HAP-1 (cell line): ENCODE results near the gene EPHA3.

Experiments used
- DNase-seq, 2 experiments: peaks; one replicate each; pipeline ENCODE4 v3.0.0-alpha.2; 2016 to 2020; ENCODE audit warnings: low spot score in 2 of 2
- H3K27me3 ChIP-seq: fragments of 250-450 bp; sonication (Bioruptor Pico); 2 replicates; pipeline ENCODE4 v1.5.1; 2020; ENCODE audit warnings: low read depth, mild to moderate bottlenecking, moderate library complexity
- H3K36me3 ChIP-seq: fragments of 250-450 bp; sonication (Bioruptor Pico); replicated peaks from 2 replicates; pipeline ENCODE4 v1.5.1; 2020; ENCODE audit warnings: mild to moderate bottlenecking
- H3K4me1 ChIP-seq: fragments of 250-450 bp; sonication (Bioruptor Pico); 2 replicates; pipeline ENCODE4 v1.5.1; 2020; ENCODE audit warnings: mild to moderate bottlenecking
- H3K4me3 ChIP-seq: fragments of 250-450 bp; sonication (Bioruptor Pico); 2 replicates; pipeline ENCODE4 v1.5.1; 2020; ENCODE audit warnings: mild to moderate bottlenecking, moderate library complexity
- H3K9me3 ChIP-seq: fragments of 250-450 bp; sonication (Bioruptor Pico); 2 replicates; pipeline ENCODE4 v1.5.1; 2020; ENCODE audit warnings: mild to moderate bottlenecking, moderate library complexity
- in situ Hi-C: fragments of 300-500 bp; cut with MboI; formaldehyde crosslinking; loops from 3 replicates; pipeline ENCODE4 v1.14.3; 2020; ENCODE audit warnings: low sequenced_read_pairs, inconsistent platforms, mixed read lengths

Gene EPHA3

GRCh38 chr3:89260721-89261120 lies 153.3 kb downstream of the EPHA3 start:
- H3K27me3 ChIP-seq = no peaks in the 10 kb centered on the region
- in situ Hi-C loops = no loop called here
- no peaks in the 10 kb centered on the region for H3K9me3 ChIP-seq
- no peak for DNase-seq
- no peaks in the 10 kb centered on the region for H3K36me3 ChIP-seq
- H3K4me3 ChIP-seq = no peak overlapping the region
- peaks cover 31% of the 10 kb centered on the region for H3K4me1 ChIP-seq

- Histone ChIP-seq H3K4me1 (peaks cover 37% of the 10 kb centered on the region), H3K4me3 (no peak overlapping the region), H3K9me3 (no peaks in the 10 kb centered on the region), H3K36me3 (no peaks in the 10 kb centered on the region), H3K27me3 (no peaks in the 10 kb centered on the region)
- in situ Hi-C loops = no loop called here
- no peak for DNase-seq
Measured at GRCh38 chr3:89261673-89262072, 154.3 kb downstream of the EPHA3 start.

GRCh38 chr3:89262309-89262929 lies 155.0 kb downstream of the EPHA3 start:
- peaks cover 45% of the 10 kb centered on the region for H3K4me1 ChIP-seq
- H3K4me3 ChIP-seq = no peak overlapping the region
- H3K36me3 ChIP-seq = no peaks in the 10 kb centered on the region
- no peaks in the 10 kb centered on the region for H3K27me3 ChIP-seq
- H3K9me3 ChIP-seq = no peaks in the 10 kb centered on the region
- in situ Hi-C loops = no loop called here
- DNase-seq = no peak

- Histone ChIP-seq H3K4me3 (no peak overlapping the region), H3K9me3 (no peaks in the 10 kb centered on the region), H3K4me1 (peaks cover 54% of the 10 kb centered on the region), H3K36me3 (no peaks in the 10 kb centered on the region), H3K27me3 (no peaks in the 10 kb centered on the region)
- DNase-seq = peak; percentile 68 to 97
- in situ Hi-C loops = no loop called here
Measured at GRCh38 chr3:89264037-89264560, 156.7 kb downstream of the EPHA3 start.

- no peaks in the 10 kb centered on the region for H3K27me3 ChIP-seq
- H3K9me3 ChIP-seq = no peaks in the 10 kb centered on the region
Measured at GRCh38 chr3:89266074-89266473, 158.7 kb downstream of the EPHA3 start.

GRCh38 chr3:89268059-89268458 lies 160.6 kb downstream of the EPHA3 start:
- Histone ChIP-seq H3K36me3 (no peaks in the 10 kb centered on the region), H3K4me1 (peaks cover 46% of the 10 kb centered on the region), H3K27me3 (no peaks in the 10 kb centered on the region), H3K9me3 (no peaks in the 10 kb centered on the region), H3K4me3 (no peak overlapping the region)
- in situ Hi-C loops = no loop called here
- DNase-seq = peak in 1 of 2 experiments; percentile 47

More at GRCh38 chr3:89266074-89266473, 158.7 kb downstream of the EPHA3 start:
- Histone ChIP-seq H3K4me1 (peaks cover 47% of the 10 kb centered on the region), H3K4me3 (no peak overlapping the region), H3K36me3 (no peaks in the 10 kb centered on the region)
- no peak for DNase-seq
- in situ Hi-C loops = no loop called here

- in situ Hi-C loops = no loop called here
- DNase-seq = no peak
- H3K9me3 ChIP-seq = no peaks in the 10 kb centered on the region
- no peaks in the 10 kb centered on the region for H3K36me3 ChIP-seq
- H3K27me3 ChIP-seq = no peaks in the 10 kb centered on the region
- no peak overlapping the region for H3K4me3 ChIP-seq
- H3K4me1 ChIP-seq = peaks cover 29% of the 10 kb centered on the region
Measured at GRCh38 chr3:89270201-89270600, 162.8 kb downstream of the EPHA3 start.

- Histone ChIP-seq H3K9me3 (no peaks in the 10 kb centered on the region), H3K4me3 (no peak overlapping the region), H3K36me3 (no peaks in the 10 kb centered on the region), H3K4me1 (peaks cover 7% of the 10 kb centered on the region), H3K27me3 (no peaks in the 10 kb centered on the region)
- no peak for DNase-seq
- in situ Hi-C loops = no loop called here
Measured at GRCh38 chr3:89275001-89275400, 167.6 kb downstream of the EPHA3 start.

GRCh38 chr3:89276116-89276515 lies 168.7 kb downstream of the EPHA3 start:
- DNase-seq = no peak
- no peak overlapping the region for H3K4me3 ChIP-seq
- peaks cover 7% of the 10 kb centered on the region for H3K4me1 ChIP-seq
- H3K36me3 ChIP-seq = no peaks in the 10 kb centered on the region
- H3K9me3 ChIP-seq = no peaks in the 10 kb centered on the region
- in situ Hi-C loops = no loop called here
- H3K27me3 ChIP-seq = no peaks in the 10 kb centered on the region

- Histone ChIP-seq H3K27me3 (no peaks in the 10 kb centered on the region), H3K36me3 (no peaks in the 10 kb centered on the region), H3K4me3 (no peak overlapping the region), H3K9me3 (no peaks in the 10 kb centered on the region), H3K4me1 (peaks cover 7% of the 10 kb centered on the region)
- in situ Hi-C loops = no loop called here
- DNase-seq = no peak
Measured at GRCh38 chr3:89278302-89279025, 171.0 kb downstream of the EPHA3 start.

- in situ Hi-C loops = no loop called here
- no peaks in the 10 kb centered on the region for H3K36me3 ChIP-seq
Measured at GRCh38 chr3:89280301-89280700, 172.9 kb downstream of the EPHA3 start.

GRCh38 chr3:89280822-89281365 lies 173.5 kb downstream of the EPHA3 start:
- DNase-seq = no peak
- H3K4me1 ChIP-seq = peaks cover 7% of the 10 kb centered on the region
- no peaks in the 10 kb centered on the region for H3K36me3 ChIP-seq
- H3K27me3 ChIP-seq = no peaks in the 10 kb centered on the region
- no peaks in the 10 kb centered on the region for H3K9me3 ChIP-seq
- in situ Hi-C loops = no loop called here
- H3K4me3 ChIP-seq = no peak overlapping the region

More at GRCh38 chr3:89280301-89280700, 172.9 kb downstream of the EPHA3 start:
- Histone ChIP-seq H3K9me3 (no peaks in the 10 kb centered on the region), H3K4me3 (no peak overlapping the region), H3K27me3 (no peaks in the 10 kb centered on the region), H3K4me1 (peaks cover 7% of the 10 kb centered on the region)
- no peak for DNase-seq

- Histone ChIP-seq H3K4me3 (no peak overlapping the region), H3K4me1 (no peaks in the 10 kb centered on the region), H3K36me3 (no peaks in the 10 kb centered on the region), H3K27me3 (no peaks in the 10 kb centered on the region), H3K9me3 (no peaks in the 10 kb centered on the region)
- in situ Hi-C loops = no loop called here
- DNase-seq = no peak
Measured at GRCh38 chr3:89287902-89288508, 180.6 kb downstream of the EPHA3 start.
